HG03175 (cell line): ENCODE results near the gene IGFALS.
A peak's percentile ranks its signal among the peaks of the same experiment; 100 is the strongest.

Experiments
- ATAC-seq: cut with Tn5 transposase; IDR thresholded peaks from one replicate; pipeline ENCODE4 v1.9.1; 2021; ENCODE audit warnings: mild to moderate bottlenecking, moderate library complexity; ENCODE audit not compliant: unreplicated experiment

The IGFALS gene

GRCh38 chr16:1790611-1791255 is 2.8 kb downstream of the IGFALS start:
- no peak for ATAC-seq

GRCh38 chr16:1790261-1790610 is 3.3 kb downstream of the IGFALS start:
- ATAC-seq: no peak

- ATAC-seq: no peak
Observed at GRCh38 chr16:1789643-1790045, 3.9 kb downstream of the IGFALS start.

- no peak for ATAC-seq
Observed at GRCh38 chr16:1788708-1789100, 4.8 kb downstream of the IGFALS start.

- no peak for ATAC-seq
Observed at GRCh38 chr16:1788095-1788707, 5.3 kb downstream of the IGFALS start.

- no peak for ATAC-seq
Observed at GRCh38 chr16:1787322-1788094, 6.0 kb downstream of the IGFALS start.

GRCh38 chr16:1787056-1787321 is 6.5 kb downstream of the IGFALS start:
- no peak for ATAC-seq

- ATAC-seq: no peak
Observed at GRCh38 chr16:1786242-1787055, 7.1 kb downstream of the IGFALS start.

GRCh38 chr16:1785846-1786170 is 7.7 kb downstream of the IGFALS start:
- no peak for ATAC-seq

GRCh38 chr16:1784977-1785845 is 8.3 kb downstream of the IGFALS start:
- ATAC-seq: no peak

- peak; percentile 89 for ATAC-seq
Observed at GRCh38 chr16:1782408-1783264, 10.9 kb downstream of the IGFALS start, which contains the start of the genes NUBP2 and SPSB3. Gene NUBP2, plus strand, starts transcription at chr16:1782960. Its CDS starts 61 bp downstream, at chr16:1783021. Gene SPSB3, minus strand, starts transcription at chr16:1782571. Its CDS starts 1,088 bp downstream, at chr16:1781483.

- no peak for ATAC-seq
Observed at GRCh38 chr16:1781758-1782407, 11.6 kb downstream of the IGFALS start.

- no peak for ATAC-seq
Observed at GRCh38 chr16:1781254-1781653, 12.3 kb downstream of the IGFALS start.

GRCh38 chr16:1780677-1781072 is 12.8 kb downstream of the IGFALS start:
- ATAC-seq: no peak

GRCh38 chr16:1779741-1780676 is 13.5 kb downstream of the IGFALS start:
- no peak for ATAC-seq

GRCh38 chr16:1779234-1779701 is 14.2 kb downstream of the IGFALS start:
- ATAC-seq: no peak

GRCh38 chr16:1778200-1779179 is 15.0 kb downstream of the IGFALS start:
- ATAC-seq: no peak
